ENCODE results near the gene VTI1A.
"Not testable (repeated sequence)": the region's sequence is repeated elsewhere in the genome, so short reads cannot be mapped to it uniquely, and the experiment has no call there.

VTI1A gene

GRCh38 chr10:112848228-112848627 is 401.2 kb downstream of the VTI1A start:
- no peak for DNase-seq (ENCODE audit: extremely low read depth in 1 of 2, low read depth in 1 of 2)

DNA sequence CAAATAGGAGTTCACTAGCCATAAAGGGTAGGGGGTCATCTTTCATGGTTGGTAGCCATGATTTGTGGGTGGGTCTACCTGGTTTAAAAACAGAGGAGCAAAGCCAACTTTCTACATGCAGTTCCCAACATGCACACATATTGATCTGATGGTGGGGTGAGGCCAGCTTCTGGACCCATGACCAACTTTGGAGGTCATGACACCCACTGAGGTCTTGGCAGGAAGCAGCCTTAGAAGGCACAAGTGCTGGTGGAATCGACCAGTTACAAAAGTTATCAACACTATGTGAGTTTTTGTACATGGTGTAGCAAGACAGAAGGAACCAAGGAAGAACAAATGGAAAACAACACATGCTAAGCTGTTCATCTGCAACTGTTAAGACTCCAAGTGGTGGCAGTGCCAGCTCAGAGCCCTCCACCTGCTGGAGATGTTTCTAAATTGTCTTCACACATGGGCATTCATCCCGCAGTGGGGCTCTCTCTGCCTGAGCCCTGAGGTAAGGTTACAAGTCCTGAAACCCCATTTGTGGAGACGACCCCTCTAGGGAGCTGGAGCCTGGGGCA is 401.9 kb downstream of the VTI1A start:
- DNase-seq (ENCODE audit: extremely low read depth in 1 of 2, low read depth in 1 of 2) = no peak

- DNase-seq (ENCODE audit: extremely low read depth in 1 of 2, low read depth in 1 of 2) = no peak
These were observed 402.5 kb downstream of the VTI1A start for GRCh38 chr10:112849546-112849945.

DNA sequence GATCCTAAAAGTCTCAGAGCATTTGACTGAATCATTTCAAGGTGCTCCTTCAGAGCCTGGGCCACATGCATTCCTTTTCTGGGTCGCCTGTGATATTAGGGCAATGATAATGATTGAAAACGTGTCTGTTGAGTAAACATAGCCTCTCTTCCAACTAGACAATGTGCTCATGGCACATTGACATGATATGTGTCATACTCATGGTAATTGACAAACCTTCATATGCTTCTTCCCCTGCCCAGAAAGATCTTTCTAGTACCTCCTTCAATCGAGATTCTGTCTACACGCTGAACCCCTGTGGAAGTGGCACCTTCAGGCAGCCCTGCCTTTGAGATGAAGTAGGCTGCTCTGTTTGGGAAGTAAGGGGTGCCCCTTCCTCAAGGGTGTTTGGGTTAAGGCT is 404.2 kb downstream of the VTI1A start:
- no peak for DNase-seq (ENCODE audit: extremely low read depth in 1 of 2, low read depth in 1 of 2)

DNA sequence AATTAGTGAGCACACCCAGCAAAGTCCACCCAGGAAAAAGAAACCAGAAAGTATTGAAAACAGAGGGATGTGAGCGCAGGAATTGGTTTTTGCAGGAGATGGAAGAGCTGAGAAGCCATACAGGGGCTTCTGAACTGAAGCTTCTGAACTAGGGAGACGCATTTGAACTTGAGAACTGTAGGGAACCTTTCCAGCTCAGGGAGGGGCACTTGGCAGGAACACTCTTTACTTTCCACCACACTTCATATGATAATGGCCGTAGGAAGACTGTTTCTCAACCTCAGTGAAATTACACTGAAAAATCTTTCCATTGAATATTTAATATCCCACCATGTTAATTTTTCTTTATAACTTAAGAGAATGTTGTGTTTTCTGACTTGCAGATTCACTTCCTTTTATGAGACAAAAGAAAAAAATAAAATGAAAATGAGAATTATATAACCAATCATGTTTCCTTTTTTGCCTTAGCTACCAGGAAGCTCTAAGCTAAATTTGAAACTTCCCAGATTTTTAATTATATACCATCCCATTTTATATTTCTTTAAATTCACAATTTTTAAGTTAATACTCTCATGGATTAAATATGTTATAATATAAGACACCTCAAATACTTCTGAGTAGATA is 404.7 kb downstream of the VTI1A start:
- DNase-seq (ENCODE audit: extremely low read depth in 1 of 2, low read depth in 1 of 2) = no peak

DNA sequence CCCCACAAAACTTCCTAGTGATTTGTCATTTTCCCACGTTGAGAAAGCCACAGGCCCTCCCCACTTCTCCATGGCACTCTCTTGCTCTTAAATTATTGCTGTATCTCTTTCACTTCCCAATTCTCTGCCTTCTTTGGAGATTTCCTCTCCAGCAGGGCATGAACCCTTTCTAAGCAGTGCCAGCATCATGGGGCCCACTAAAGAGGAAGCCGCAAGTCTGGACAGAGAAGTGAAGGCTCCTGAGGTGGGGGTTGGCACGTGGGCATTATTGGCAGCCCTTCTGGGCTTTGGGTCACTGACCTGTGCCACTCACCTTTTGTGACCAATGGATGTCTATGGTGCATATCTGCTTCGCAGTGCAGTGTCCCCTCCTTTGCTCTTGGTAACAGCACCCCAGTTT is 405.3 kb downstream of the VTI1A start:
- DNase-seq (ENCODE audit: extremely low read depth in 1 of 2, low read depth in 1 of 2) = no peak

GRCh38 chr10:112855134-112855533 is 408.1 kb downstream of the VTI1A start:
- no peak for DNase-seq (ENCODE audit: extremely low read depth in 1 of 2, low read depth in 1 of 2)

DNA sequence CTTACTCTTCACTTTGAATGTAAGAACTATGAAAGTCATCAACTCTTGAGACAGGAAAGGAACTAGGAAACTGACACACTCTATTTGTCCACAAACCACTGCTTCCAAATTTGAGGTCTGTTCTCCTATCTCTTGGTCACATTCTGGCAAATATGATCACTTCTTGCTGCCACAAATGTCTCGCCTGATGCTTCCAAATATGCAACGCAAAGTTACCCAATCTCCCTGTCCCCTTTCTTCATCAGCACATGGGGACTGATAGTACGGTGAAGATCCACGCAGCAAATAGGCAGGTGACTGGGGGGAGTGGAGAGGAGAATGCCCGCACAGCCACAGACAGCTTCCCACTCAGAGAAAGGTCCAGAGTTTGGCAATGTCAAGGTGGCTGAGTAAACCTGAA is 410.5 kb downstream of the VTI1A start:
- DNase-seq (ENCODE audit: extremely low read depth in 1 of 2, low read depth in 1 of 2) = no peak

GRCh38 chr10:112858986-112859651 is 412.1 kb downstream of the VTI1A start:
- DNase-seq (ENCODE audit: extremely low read depth in 1 of 2, low read depth in 1 of 2) = no peak

- no peak for DNase-seq (ENCODE audit: extremely low read depth in 1 of 2, low read depth in 1 of 2)
These were observed 412.8 kb downstream of the VTI1A start for GRCh38 chr10:112859793-112860192.

- not testable (repeated sequence) for DNase-seq (ENCODE audit: extremely low read depth in 1 of 2, low read depth in 1 of 2)
These were observed 416.4 kb downstream of the VTI1A start for GRCh38 chr10:112863461-112863860.

All from activated CD8-positive, alpha-beta memory T cell treated with anti-CD3 and anti-CD28 coated beads for 1 hour (primary cell).